GM23338 (cell line): ENCODE measurements around the gene OR13H1.
"Not testable (repeated sequence)": the region's sequence is repeated elsewhere in the genome, so short reads cannot be mapped to it uniquely, and the experiment has no call there.

Source experiments
- CREB1 ChIP-seq: fragments of 250-450 bp; sonication (Bioruptor Pico); IDR thresholded peaks from 2 replicates; pipeline ENCODE4 v1.5.0; 2020; ENCODE audit warnings: low read depth, mild to moderate bottlenecking, moderate library complexity
- CTCF ChIP-seq, 2 experiments: fragments of 200-600 bp in 1 of 2; sonication (generic) in 1 of 2; conservative IDR thresholded peaks; 2 replicates each; pipeline versions ENCODE4 v1.5.1 to v1.6.1; 2016 to 2017; ENCODE audit warnings: antibody characterized with exemption in 2 of 2, low read depth in 2 of 2, mild to moderate bottlenecking in 2 of 2, moderate library complexity in 1 of 2
- ETS1 ChIP-seq: IDR thresholded peaks from 2 replicates; pipeline ENCODE4 v1.6.1; 2016; ENCODE audit warnings: antibody characterized with exemption
- EZH2 ChIP-seq: fragments of 200-600 bp; sonication (generic); IDR thresholded peaks from one replicate; pipeline ENCODE4 v1.8.0; 2017; ENCODE audit warnings: antibody characterized with exemption, mild to moderate bottlenecking, low read depth; ENCODE audit not compliant: unreplicated experiment
- EZH2phosphoT487 ChIP-seq: fragments of 200-600 bp; sonication (generic); IDR thresholded peaks from one replicate; pipeline ENCODE4 v1.8.1; 2018; ENCODE audit warnings: antibody characterized with exemption; ENCODE audit not compliant: unreplicated experiment
- JUNB ChIP-seq: IDR thresholded peaks from one replicate; pipeline ENCODE4 v1.6.1; 2016; ENCODE audit warnings: antibody characterized with exemption; ENCODE audit not compliant: unreplicated experiment
- POLR2AphosphoS5 ChIP-seq: IDR thresholded peaks from 2 replicates; pipeline ENCODE4 v1.6.1; 2016; ENCODE audit warnings: antibody characterized with exemption, low read depth
- REST ChIP-seq: IDR thresholded peaks from one replicate; pipeline ENCODE4 v1.6.1; 2018; ENCODE audit warnings: antibody characterized with exemption; ENCODE audit not compliant: unreplicated experiment
- ZNF462 ChIP-seq: fragments of 250-450 bp; sonication (Bioruptor Pico); IDR thresholded peaks from 2 replicates; pipeline ENCODE4 v1.5.0; 2020; ENCODE audit warnings: mild to moderate bottlenecking, moderate library complexity

GRCh38 chrX:131552453-131552852 is 8.6 kb downstream of the OR13H1 start:
- not testable (repeated sequence) for TF ChIP-seq CTCF (conservative IDR thresholded peaks at IDR 0.05; ENCODE audit: low read depth in 2 of 2); POLR2AphosphoS5; EZH2; REST; JUNB; EZH2phosphoT487; CREB1 (CRISPR knock-in tag); ETS1; ZNF462 (CRISPR knock-in tag)
